Skin epidermis (tissue), 12 donors: Measurements from ENCODE around the gene RERG.
"Not testable (repeated sequence)": the region's sequence is repeated elsewhere in the genome, so short reads cannot be mapped to it uniquely, and the experiment has no call there.

Source experiments
- H3K27ac ChIP-seq, 21 experiments: fragments of 200-600 bp; sonication (generic) in 11 of 21; one replicate each; pipeline ENCODE4 v1.5.0; 2020; ENCODE audit warnings: mild to moderate bottlenecking in 3 of 21, inconsistent platforms in 2 of 21, moderate library complexity in 2 of 21
- H3K4me3 ChIP-seq, 7 experiments: fragments of 200-600 bp; sonication (generic) in 2 of 7; one replicate each; pipeline ENCODE4 v1.5.0; 2020; ENCODE audit warnings: inconsistent platforms in 2 of 7, mild to moderate bottlenecking in 2 of 7, moderate library complexity in 1 of 7

RERG gene

DNA sequence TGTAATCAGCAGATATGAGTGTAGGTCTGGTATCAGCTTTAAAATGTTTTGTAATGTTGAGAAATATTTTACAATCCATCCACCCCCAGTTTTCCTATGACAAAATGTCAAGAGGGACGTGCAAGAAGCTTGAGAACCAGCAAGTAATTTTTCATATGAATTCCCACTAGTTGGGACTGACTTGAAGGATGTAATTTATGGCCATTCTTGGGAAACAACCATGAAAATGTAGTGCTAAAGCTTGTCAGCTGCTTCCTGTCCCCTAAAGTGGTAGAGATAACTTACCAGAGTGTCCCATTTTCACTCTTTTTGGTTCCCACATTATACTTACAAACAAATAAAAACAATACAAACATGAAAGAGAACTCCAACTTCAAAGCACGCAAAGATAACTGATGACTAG lies 63.9 kb downstream of the RERG start:
- H3K4me3 ChIP-seq = no peak overlapping the region
- peak overlapping the region in 1 of 21 experiments; percentile 5 for H3K27ac ChIP-seq

DNA sequence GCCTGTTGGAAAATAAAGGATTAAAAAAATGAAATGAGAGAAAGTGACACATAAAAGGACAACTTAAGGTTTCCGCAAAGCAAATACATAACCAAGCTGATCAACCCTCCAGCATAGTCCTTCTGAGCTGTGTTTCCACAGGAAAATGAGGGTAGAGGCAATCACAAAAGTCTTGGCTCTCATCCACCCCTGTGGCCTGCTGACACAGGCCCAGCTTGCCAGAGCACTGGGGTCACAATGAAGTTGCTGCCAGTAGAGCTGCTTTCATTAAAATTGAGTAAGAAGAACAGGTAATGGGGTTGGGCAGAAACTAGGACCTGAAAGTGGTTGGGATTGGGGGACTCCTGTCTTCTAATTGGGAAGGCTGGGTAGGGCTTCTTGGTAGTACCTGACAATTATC lies 65.9 kb downstream of the RERG start:
- peak overlapping the region in 7 of 21 experiments; percentile 5 to 74 (median 31) for H3K27ac ChIP-seq

DNA sequence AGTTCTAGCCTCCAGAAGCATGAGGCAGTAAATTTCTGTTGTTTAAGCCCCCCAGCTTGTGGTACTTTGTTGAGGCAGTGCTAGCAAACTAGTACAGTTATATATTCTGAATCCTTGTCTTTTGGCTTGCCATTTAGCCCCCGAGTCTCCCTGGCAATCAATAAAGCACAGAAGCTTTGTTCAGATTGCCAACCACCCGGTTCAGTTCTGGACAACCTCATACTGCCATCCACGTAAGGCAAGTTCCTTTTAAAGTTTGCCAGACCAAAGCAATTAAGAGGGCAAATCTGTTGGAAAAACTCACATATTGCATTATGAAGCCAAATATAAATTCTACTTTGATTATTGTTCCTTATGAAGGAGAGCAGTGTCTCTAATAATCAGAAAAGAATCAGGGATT lies 67.1 kb downstream of the RERG start:
- Histone ChIP-seq H3K27ac (peak overlapping the region in 7 of 21 experiments; percentile 4 to 66 (median 22)), H3K4me3 (no peak overlapping the region)

More for the DNA sequence above, 65.9 kb downstream of the RERG start:
- H3K4me3 ChIP-seq = no peak overlapping the region

DNA sequence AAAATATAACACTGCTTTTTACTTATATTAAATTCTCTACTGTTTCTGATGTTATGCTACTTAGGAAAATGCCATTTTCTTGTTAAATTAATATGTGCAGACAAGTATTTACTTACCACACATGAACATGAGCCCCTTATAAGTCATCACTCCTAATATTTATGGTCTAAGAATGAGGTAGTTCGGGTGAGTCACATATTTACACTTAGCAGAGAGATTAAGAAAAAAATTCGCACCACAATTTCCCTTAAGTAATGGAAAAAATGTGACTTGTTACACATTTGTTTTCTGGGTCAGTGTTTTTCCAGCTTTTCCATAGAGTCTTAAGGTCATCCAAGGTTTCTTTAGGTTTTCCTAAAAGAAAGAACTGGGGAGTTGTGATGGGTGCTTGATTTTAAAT lies 68.3 kb downstream of the RERG start:
- Histone ChIP-seq H3K4me3 (no peak overlapping the region), H3K27ac (peak overlapping the region in 7 of 21 experiments; percentile 3 to 57 (median 45))

DNA sequence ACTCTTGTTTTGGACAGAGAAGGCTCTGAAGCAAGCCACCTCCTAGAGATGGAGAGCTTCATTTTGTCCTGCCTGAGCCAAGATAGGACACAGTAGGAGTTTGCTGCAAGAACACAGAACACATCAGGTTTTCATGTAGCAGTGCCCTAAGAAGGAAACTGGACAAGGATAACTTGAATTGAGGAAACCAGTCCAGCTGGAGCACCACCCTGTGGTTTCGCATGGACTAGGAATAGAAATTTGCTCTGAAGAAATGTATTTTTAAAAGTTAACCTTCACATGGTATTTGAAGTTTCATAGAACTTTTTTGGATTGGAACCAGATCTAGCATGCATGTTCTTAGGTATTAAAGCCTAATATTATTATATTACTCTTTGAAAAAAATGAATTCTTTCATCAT lies 68.8 kb downstream of the RERG start:
- Histone ChIP-seq H3K4me3 (no peak overlapping the region), H3K27ac (peak overlapping the region in 7 of 21 experiments; percentile 2 to 56 (median 23))

DNA sequence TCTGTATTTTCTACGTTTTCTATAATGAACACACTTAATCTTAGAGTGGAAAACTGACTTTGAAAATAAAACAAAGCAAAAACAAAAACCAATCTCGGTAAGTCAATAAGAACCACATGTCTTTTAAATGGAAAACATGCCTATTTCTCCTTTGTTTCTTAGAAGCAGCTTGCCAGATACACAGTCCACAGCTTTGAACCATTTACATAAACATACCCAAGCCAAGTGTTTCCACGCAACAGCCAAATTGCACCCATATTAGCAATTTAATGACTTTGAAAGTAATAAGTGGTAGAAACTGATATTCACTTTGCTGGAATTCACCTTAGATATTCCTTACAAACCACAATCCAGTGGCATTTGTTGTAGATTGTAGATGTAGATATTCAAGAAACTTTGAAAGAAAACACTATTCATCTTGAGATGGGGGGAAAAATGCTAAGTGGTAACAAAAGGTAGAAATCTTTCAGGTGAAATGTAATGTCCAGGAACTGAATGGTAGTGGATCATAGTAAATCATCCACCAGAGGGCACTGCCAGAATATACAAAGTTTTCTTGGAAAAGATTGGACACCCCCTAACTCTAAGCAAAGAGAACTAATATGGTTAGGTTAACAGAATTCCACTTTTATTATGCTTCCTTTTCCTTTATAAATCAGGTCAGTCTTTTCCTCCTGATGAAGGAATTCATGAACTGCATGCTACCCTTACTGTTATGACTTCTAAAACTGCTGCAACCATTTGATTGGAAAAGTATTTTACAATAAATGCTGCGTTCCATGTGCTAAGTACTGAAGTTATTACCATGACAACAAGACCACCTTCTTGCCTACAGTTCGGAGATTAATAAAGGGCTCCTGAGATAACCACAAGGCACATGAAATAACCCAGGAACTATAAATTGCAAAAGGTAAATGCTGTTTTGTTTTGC lies 69.8 kb downstream of the RERG start:
- no peak overlapping the region for H3K4me3 ChIP-seq
- H3K27ac ChIP-seq = peak overlapping the region in 10 of 21 experiments; percentile 2 to 56 (median 20)

DNA sequence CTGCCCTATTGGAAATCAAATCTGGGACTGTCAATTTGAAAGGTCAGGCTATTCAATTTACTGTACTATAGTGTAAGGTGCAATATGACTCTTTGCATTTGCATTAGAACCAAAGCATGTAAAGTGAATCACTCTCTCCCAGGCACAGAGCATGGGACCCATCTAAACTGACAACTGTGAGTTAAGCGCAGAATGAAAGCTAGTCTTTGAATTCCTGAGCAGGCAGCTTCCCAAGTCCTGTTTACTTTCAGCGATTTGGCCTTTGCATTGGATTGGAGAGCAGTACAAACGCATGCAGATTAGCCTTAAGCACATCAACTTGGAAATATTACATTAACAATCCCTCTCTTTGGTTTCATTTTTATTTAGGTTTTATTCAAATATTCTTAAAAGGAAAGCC lies 74.6 kb downstream of the RERG start:
- Histone ChIP-seq H3K27ac (no peak overlapping the region), H3K4me3 (no peak overlapping the region)

DNA sequence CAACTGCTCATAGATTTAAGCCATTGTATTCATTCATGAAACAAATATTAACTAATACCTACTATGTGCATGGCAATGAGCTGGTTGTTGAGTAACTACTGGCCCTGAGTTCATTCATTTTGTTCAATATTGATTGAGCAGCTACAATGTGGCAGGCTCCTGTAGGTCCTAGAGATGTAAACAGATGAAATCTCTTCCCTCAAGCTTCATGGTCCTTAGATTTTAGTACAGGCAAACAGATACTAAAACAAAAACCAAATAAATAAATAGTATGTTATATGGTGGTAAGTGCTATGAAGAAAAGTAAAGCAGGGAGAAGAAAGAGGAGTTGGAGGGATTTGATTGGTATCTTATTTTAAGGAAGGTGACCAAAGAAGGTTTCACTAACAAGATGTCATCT lies 77.8 kb downstream of the RERG start:
- H3K4me3 ChIP-seq = no peak overlapping the region
- no peak overlapping the region for H3K27ac ChIP-seq

DNA sequence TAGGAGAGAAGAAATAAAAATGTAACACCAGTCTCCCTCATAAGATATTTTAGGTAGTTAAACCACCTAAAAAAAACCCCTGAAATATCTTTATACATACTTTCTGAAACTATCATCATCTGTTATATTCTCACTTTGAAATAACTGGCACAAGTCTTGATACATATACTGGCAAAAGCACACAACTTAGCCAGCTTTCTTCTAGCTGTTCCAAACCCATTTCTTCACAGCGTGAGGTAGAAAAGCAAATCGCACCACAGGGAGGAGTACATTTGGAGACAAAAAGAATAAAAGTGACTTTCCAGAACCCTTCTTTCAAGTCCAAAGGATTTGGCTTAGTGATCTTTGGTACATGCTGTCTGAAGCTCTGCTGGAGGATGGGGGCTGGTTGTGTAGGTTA lies 78.5 kb downstream of the RERG start:
- no peak overlapping the region for H3K27ac ChIP-seq
- no peak overlapping the region for H3K4me3 ChIP-seq

DNA sequence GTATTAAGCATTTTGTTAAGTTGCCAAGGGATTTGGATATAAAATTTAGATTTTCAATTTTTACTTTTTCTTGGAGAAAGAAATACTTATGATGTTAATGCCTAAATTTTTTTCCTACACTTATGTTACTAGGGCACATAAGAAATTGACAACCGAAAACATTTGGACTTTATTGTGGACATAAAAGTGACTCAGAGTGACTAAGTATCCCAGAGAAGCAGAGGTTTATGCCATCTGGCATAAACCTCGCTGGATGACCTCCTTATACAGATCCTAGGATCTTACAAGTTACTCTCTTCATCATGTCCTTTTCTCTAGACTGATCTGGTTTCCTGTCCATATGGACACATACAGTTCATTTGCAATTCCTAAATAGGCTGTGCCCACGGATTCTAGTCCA lies 89.8 kb downstream of the RERG start:
- Histone ChIP-seq H3K4me3 (no peak overlapping the region), H3K27ac (peak overlapping the region in 4 of 21 experiments; percentile 8 to 26 (median 12))

DNA sequence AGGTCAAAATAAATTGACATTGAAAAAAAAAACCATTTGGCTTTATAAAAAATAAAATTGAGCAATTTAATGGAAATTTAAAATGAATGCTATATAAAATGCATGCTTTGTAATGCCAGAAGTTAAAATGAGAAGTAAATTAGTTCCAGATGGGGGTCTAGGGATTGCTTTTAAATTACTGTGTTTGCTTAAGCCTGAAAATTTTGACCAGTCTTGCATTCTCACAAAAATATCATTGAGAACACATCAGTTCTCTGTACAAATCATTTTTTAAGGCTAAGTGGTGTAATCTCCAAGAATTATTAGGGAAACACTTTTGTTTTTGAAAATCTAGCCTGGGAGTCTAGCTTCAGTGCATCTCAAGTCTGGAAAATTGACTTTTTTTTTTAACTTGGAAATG lies 90.7 kb downstream of the RERG start:
- Histone ChIP-seq H3K4me3 (no peak overlapping the region), H3K27ac (no peak overlapping the region)

DNA sequence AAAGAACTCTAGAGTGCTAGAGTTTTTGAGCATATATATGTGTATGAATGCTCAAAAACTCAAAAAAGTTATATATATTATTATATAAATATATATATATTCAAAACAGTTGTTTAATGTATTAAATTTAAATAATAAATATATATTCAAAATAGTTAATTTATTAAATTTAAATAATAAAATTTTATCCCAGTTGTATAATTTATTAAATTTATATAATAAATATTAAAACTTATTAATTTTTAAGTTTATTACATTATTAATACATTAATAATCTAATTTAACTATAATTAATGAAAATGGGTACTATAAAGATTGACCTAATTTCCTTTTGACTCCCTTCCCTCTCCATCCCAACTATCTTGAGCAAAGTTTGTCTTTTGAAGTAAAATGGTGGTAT lies 97.8 kb downstream of the RERG start:
- Histone ChIP-seq H3K27ac (no peak overlapping the region), H3K4me3 (no peak overlapping the region)

DNA sequence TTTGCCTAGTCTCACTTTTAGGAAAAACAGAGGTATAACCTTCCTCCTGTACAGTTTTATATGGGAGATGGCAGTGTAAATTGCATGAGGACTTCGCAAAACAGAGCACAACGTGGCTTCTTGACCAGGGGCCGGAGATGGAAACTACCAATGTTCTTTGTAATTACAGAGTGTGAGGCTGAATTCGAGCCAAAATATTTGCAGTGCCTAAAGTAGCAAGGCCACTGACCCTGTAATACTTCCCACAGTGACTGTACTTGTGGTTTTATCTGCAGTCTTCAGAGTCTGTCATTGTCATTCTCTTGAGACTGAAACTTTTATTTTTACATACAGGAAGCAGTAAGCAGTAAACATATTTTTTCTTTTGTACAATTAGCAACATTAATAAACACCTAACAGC lies 98.9 kb downstream of the RERG start:
- Histone ChIP-seq H3K4me3 (no peak overlapping the region), H3K27ac (no peak overlapping the region)

DNA sequence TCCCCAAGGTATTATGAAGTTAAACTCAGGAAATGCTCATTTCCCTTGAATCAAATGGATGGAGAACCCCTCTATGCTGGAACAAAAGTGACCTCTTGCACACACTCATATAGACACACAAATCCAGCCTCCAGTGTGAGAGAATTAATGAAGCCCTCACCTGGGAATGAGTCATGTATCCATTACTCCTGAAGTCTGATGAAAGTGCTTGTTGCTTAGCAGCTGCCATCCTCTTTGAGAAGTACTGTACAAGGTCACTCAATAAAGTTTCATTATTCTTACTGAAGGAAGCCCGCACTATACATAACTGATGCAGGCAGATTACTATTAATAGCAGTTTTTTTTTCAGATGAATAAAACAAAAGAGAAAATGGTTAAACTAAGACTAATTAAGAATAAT lies 102.3 kb downstream of the RERG start:
- Histone ChIP-seq H3K4me3 (no peak overlapping the region), H3K27ac (no peak overlapping the region)

DNA sequence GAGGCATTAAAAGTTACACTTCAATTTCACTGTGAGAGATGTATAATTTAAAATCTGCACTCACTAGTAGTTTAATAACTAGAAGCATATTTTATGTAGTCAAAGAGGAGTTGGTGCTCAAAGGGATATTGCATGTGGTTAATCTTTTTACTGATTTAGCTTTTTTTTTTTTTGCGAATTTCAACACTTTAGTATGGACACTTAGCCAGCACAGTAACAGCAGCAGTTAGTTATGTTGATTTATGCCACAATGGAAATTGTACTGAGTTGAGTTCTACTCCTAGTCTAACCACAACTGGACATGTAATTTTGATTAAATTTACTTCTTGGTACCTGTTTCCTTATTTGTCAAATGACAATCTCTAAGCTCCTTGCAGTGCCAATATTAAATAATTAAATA lies 104.2 kb downstream of the RERG start:
- H3K4me3 ChIP-seq = no peak overlapping the region
- H3K27ac ChIP-seq = no peak overlapping the region

DNA sequence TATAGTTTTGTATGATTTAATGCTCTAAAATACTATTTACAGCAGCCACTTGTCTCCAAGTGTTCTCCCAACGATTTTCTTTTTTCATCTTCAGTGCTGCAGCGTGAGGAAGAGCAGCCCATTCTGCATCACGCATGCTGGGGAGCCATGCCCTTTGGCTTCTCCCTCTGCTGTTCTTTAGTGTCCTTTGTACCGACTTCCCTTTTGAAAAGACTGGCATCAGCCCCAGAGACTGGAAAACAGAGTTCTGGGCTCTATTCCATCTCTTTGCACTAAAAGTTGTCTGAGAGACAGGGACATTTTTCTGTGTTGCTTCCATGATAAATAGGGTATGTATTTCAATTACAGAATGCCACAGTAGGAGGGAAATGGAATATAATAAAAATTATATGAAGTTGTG lies 105.1 kb downstream of the RERG start:
- H3K4me3 ChIP-seq = no peak overlapping the region

DNA sequence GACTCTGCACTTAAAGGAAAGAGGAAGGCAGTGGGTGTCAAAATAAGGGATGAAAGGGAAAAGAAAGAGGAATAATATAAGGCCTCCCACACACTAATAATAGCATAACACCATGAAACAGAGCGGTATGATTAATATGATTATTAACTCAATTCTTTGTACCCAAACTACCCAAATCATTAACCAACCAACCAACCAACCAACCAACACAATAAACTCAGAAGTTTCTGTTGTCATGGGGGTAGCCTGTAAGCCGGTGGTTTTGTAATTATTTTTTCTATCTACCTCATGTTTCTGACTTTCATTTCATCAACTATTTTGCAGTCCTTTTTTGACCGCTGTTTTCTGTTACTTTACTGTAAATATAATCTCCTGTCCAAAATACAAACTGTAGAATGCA lies 105.8 kb downstream of the RERG start:
- Histone ChIP-seq H3K4me3 (no peak overlapping the region), H3K27ac (no peak overlapping the region)

More for the DNA sequence above, 105.1 kb downstream of the RERG start:
- no peak overlapping the region for H3K27ac ChIP-seq

DNA sequence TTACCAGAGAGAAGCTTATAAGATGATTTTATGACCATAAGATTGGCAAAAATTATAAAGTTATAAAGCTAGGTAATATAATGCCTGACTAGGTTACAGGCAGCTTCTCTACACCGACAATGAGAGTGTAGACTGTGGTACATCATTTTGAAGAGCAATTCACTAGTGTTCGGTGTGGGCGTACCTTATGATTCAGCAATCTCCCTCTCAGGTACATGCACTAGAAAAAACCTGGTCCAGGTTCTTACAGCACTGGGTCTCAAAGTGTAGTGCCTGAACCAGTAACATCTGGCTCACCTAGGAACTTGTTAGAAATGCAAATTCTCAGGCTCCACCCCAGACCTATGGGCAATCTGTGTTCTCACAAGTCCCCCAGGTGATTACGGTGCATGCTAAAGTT lies 106.7 kb downstream of the RERG start:
- H3K4me3 ChIP-seq = no peak overlapping the region
- H3K27ac ChIP-seq = no peak overlapping the region

DNA sequence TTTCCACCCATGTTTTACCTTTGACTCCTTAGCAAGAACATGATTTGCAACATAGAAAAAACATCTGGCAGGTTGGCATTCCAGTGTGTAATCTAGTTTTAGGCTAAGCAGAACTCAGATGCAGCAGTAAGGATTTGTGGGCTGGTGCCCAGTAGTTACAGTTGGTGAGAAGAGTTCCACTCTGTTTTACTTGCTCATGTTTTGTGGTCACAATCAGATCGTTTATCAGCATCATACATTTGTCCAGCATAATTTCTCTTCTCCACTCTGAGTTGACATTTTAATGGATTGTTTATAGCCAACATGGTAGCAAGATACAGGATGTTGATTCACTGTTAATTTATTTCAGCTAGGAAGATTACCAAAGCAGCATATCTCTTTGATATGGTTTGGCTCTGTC lies 128.4 kb downstream of the RERG start:
- H3K27ac ChIP-seq = no peak overlapping the region
- H3K4me3 ChIP-seq = no peak overlapping the region

DNA sequence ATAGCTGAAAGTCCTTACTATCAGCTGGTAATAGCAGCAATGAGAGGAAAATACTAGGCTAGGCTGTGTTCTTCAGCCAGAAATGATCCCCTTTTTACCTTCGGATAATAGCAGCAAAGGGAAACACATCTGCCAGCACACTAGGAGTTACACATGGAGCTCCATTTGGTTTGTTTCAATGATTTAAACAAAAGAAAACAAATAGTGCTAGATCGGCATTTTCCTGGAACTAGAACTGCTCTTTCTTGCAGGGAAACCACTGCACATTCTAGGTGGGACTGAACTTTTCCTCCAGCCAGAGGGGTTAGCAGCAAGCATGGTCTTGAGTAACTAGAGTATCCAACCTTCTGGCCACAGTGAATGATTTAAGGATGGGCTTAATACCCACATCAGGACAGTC lies 130.8 kb downstream of the RERG start:
- H3K27ac ChIP-seq = no peak overlapping the region
- no peak overlapping the region for H3K4me3 ChIP-seq

DNA sequence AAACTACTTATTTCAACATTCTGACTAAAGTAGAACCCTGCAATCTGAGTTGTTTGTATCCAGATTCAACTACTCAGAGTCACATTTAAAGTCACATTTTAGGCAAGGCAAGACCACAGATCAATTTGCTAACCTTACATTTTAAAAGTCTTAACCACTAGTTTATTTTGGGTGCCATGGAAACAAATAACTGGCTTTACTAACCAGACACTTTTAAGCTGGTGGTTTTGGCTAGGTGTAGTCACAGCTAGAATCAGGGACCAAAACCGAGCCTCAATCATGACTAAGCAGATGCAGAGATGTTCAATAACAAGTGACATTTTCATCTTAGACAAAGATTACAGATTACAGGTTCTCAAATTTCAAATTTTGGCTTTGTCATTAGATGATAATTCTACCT lies 133.1 kb downstream of the RERG start:
- Histone ChIP-seq H3K27ac (no peak overlapping the region), H3K4me3 (no peak overlapping the region)

DNA sequence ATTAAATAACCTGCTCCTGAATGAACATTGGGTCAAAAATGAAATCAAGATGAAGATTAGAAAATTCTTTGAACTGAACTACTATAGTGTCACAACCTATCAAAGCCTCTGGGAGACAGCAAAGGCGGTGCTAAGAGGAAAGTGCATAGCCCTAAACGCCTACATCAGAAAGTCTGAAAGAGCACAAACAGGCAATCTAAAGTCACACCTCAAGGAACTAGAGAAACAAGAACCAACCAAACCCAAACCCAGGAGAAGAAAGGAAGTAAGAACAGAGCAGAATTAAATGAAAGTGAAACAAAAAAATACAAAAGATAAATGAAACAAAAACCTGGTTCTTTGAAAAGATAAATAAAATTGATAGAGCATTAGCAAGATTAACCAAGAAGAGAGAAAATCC lies 143.5 kb downstream of the RERG start:
- not testable (repeated sequence) for H3K27ac ChIP-seq, H3K4me3 ChIP-seq
